Measurements from ENCODE around the gene SERP1. TPM values are rescaled to one million over a fixed set of nuclear protein-coding genes. Genes with fewer than 3 reads are reported as not detected.
A peak's percentile ranks its signal among the peaks of the same experiment; 100 is the strongest.

Gene SERP1
- total RNA-seq: 222 and 255 TPM in 2 replicates

DNA sequence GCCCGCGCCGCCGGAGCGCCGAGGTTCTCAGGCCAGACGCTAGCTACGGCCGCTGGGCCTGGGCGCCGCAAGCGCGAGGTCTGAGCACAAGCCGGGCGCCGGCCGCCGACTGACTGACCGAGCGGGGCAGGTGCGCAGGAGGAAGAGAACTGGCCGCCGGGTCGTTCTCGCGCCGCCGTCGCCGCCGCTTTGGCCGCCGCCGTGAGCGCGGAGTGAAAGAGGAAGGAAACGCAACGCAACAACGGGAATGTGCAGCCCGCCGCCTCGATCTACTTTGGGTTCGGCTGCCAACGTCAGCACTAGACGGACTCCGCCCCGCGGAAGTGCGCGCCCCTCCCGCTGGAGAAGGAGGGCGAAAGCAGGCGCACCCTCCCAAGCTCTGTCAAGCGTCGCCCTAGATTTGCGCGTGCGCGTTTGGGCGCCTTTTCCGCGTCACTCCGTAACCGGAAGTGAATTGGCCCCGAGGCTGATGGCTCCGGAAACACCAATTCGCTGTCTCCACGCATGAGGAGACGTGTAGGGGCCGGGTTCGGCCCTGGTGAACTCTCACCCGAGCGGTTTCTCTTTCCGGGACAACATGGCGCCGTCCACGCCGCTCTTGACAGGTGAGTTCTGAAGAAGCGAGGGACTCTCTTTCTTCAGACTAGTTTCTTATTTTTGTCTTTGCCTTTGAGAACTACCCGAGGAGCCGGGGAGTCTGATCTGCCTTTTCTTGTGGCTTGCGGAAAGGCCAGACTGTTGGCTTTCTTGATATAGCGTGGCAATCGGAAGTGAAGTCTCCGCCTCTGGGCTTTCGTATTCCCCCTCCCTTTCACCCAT, at the start of gene SERP1, which contains the start of gene EIF2A:
TSS of gene SERP1 (minus strand) at position 271 of the 819 bp plus-strand sequence. CDS start 361 bp downstream, outside the sequence.
TSS of gene EIF2A (plus strand) at position 562 of the 819 bp plus-strand sequence. CDS start at position 578, 16 bp downstream.
- peak; percentile 98 for DNase-seq (ENCODE audit: low read depth)
- Histone ChIP-seq H3K4me3 (ENCODE audit: low read depth, low read length) (peak within 1 kb of the TSS; percentile 87), H3K36me3 (ENCODE audit: control insufficient read depth, insufficient read depth, low read length) (peaks cover 4% of the 10 kb centered on the region), H3K27me3 (ENCODE audit: control insufficient read depth, insufficient read depth, low read length) (no peaks in the 10 kb centered on the region)
- TF ChIP-seq, protein P1, sequence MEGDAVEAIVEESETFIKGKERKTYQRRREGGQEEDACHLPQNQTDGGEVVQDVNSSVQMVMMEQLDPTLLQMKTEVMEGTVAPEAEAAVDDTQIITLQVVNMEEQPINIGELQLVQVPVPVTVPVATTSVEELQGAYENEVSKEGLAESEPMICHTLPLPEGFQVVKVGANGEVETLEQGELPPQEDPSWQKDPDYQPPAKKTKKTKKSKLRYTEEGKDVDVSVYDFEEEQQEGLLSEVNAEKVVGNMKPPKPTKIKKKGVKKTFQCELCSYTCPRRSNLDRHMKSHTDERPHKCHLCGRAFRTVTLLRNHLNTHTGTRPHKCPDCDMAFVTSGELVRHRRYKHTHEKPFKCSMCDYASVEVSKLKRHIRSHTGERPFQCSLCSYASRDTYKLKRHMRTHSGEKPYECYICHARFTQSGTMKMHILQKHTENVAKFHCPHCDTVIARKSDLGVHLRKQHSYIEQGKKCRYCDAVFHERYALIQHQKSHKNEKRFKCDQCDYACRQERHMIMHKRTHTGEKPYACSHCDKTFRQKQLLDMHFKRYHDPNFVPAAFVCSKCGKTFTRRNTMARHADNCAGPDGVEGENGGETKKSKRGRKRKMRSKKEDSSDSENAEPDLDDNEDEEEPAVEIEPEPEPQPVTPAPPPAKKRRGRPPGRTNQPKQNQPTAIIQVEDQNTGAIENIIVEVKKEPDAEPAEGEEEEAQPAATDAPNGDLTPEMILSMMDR (IDR thresholded peaks at IDR 0.05; ENCODE audit: insufficient read depth, low read length, severe bottlenecking): no peak
- peak; percentile 95 for FAIRE-seq

DNA sequence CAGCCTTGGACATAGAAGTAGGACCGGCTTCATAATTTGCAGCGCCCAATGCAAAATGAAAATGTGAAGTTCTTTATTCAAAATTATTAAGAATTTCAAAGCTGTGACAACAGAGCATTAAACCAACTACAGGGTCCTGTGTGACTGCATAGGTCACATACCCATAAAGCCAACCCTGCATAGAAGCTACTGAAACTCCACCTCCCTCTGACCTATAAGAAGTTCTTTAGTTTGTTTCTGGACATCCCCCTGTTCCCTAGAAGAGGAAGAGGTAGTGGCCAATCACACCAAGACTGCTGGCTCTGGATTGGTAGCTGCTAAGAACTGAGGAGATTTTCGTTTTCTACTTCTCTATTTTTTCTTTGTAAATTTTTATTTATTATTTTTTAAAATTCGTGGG, 47.9 kb upstream of the SERP1 start:
- DNase-seq (ENCODE audit: low read depth): no peak
- TF ChIP-seq, protein P1 (IDR thresholded peaks at IDR 0.05; ENCODE audit: insufficient read depth, low read length, severe bottlenecking): no peak
- no peaks in the 10 kb centered on the region for H3K36me3 ChIP-seq (ENCODE audit: control insufficient read depth, insufficient read depth, low read length)
- FAIRE-seq: no peak
- H3K27me3 ChIP-seq (ENCODE audit: control insufficient read depth, insufficient read depth, low read length): no peaks in the 10 kb centered on the region
- no peak overlapping the region for H3K4me3 ChIP-seq (ENCODE audit: low read depth, low read length)

DNA sequence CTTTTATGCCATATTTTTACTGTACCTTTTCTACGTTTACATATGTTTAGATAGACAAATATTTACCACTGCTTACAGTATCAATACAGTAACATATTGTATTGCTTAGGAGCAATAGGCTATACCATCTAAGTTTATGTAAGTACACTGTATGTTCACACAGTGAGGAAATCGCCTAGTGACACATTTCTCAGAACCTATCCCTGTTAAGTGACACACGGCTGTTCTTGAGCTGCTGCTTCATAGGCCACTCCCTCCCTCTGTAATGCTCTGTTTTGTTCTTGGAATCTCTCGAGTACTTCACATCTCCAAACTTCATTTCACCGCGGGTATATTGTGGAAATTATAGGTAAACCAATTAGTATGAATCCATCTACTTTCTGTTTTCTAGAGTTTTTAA, 43.5 kb upstream of the SERP1 start:
- FAIRE-seq: no peak
- H3K36me3 ChIP-seq (ENCODE audit: control insufficient read depth, insufficient read depth, low read length): peaks cover 3% of the 10 kb centered on the region
- no peaks in the 10 kb centered on the region for H3K27me3 ChIP-seq (ENCODE audit: control insufficient read depth, insufficient read depth, low read length)
- H3K4me3 ChIP-seq (ENCODE audit: low read depth, low read length): no peak overlapping the region
- TF ChIP-seq, protein P1 (IDR thresholded peaks at IDR 0.05; ENCODE audit: insufficient read depth, low read length, severe bottlenecking): no peak
- DNase-seq (ENCODE audit: low read depth): peak; percentile 48

DNA sequence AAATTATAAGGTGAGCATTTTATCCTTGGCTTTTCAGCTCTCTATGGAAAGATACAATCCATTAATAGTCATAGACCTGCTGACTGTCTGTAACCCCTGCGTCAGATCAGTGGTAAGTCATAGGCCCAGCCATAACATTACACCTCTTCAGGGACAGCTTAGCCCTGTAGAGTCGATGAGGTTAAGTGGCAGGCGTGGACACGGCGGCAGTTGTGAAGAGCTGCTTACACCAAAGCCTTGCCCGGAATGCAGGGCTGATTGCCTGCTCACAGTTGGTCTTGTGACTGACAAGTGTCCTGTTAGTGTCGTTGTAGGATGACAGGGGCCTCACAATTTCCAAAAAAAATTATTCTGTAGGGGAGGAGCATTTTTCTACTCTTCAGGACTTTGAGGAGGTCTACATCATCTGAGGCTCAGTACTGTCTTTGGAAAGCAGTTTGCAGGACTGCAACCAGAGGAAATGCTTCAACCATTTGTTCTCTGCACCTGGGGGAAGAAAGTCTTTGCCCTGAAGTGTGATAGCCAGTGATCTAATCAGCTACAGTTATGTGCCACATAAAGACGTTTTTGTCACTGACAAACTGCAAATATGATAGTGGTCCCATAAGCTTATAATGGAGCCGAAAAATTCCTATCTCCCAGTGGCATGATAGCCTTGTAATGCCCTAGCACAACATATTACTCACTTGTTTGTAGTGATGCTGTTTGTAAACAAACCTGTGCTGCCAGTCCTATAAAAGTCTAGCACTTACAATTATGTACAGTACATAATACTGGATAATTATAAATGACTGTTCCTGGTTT, 41.9 kb upstream of the SERP1 start:
- FAIRE-seq (no peak), DNase-seq (ENCODE audit: low read depth) (no peak)
- Histone ChIP-seq H3K27me3 (ENCODE audit: control insufficient read depth, insufficient read depth, low read length) (no peaks in the 10 kb centered on the region), H3K36me3 (ENCODE audit: control insufficient read depth, insufficient read depth, low read length) (peaks cover 3% of the 10 kb centered on the region), H3K4me3 (ENCODE audit: low read depth, low read length) (no peak overlapping the region)
- TF ChIP-seq, protein P1 (IDR thresholded peaks at IDR 0.05; ENCODE audit: insufficient read depth, low read length, severe bottlenecking): no peak

DNA sequence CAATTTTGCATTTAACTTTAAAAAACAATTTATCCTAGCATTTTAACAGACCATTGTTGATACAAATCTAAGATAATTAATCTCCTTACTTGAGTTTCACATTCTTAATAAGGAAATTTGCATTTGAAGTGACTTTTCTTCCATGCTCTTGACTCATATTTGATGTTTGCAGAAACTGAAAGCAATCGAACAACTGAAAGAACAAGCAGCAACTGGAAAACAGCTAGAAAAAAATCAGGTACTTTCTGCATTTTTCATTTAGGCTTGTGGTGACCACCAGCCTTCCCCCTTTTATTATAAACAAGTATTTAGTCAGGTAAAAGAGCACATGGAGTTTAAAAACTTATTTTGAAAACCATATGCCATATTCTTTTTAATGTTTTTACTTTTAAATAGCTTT, 36.7 kb upstream of the SERP1 start:
- H3K27me3 ChIP-seq (ENCODE audit: control insufficient read depth, insufficient read depth, low read length): no peaks in the 10 kb centered on the region
- peaks cover 5% of the 10 kb centered on the region for H3K36me3 ChIP-seq (ENCODE audit: control insufficient read depth, insufficient read depth, low read length)
- DNase-seq (ENCODE audit: low read depth) (no peak), FAIRE-seq (no peak)
- H3K4me3 ChIP-seq (ENCODE audit: low read depth, low read length): no peak overlapping the region
- TF ChIP-seq, protein P1 (IDR thresholded peaks at IDR 0.05; ENCODE audit: insufficient read depth, low read length, severe bottlenecking): no peak
